Nephron (organoid): ENCODE results near the gene PRKG1.

ENCODE experiments used
- H3K27ac Mint-ChIP-seq, 3 experiments: 2 replicates each; pipeline ENCODE4 v1.8.0; 2020; ENCODE audit warnings: mixed read lengths in 3 of 3, mild to moderate bottlenecking in 2 of 3, moderate library complexity in 1 of 3
- H3K27me3 Mint-ChIP-seq: 2 replicates; pipeline ENCODE4 v1.8.0; 2021; ENCODE audit warnings: low read depth, mild to moderate bottlenecking, moderate library complexity, mixed read lengths
- H3K36me3 Mint-ChIP-seq: 2 replicates; pipeline ENCODE4 v1.8.0; 2020; ENCODE audit warnings: low read depth, mixed read lengths
- H3K4me1 Mint-ChIP-seq: 2 replicates; pipeline ENCODE4 v1.8.0; 2020; ENCODE audit warnings: mixed read lengths
- H3K4me3 Mint-ChIP-seq, 3 experiments: 2 replicates each; pipeline ENCODE4 v1.8.0; 2020; ENCODE audit warnings: mild to moderate bottlenecking in 3 of 3, mixed read lengths in 3 of 3, moderate library complexity in 2 of 3
- H3K9me3 Mint-ChIP-seq: 2 replicates; pipeline ENCODE4 v1.8.0; 2020; ENCODE audit warnings: mixed read lengths
- TF ChIP-seq, protein P1 (sequence below), 3 experiments: fragments of 200-600 bp; sonication (generic); IDR thresholded peaks; one replicate each; pipeline ENCODE4 v1.5.0; 2021; ENCODE audit warnings: antibody characterized with exemption in 3 of 3; ENCODE audit not compliant: unreplicated experiment in 3 of 3

PRKG1 gene

DNA sequence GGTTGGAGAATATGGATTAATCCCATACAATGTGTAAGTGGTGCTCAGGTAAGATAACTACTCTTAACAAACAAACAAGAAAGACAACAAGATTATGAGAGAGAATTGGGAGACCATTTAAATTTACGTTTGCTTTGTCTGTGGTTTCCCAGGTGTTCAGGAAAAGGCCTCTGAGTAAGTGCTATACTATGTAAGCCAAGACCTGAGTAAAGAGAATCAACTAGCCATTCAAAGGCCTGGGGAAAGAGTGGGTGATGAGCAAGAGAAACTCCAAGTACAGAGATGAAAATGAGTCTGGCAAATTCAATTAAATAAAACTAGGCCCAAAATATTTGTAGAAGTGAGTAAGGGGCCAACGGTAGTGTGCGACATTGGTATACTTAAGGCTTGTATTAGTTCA is 615.2 kb downstream of the PRKG1 start:
- Mint-ChIP-seq H3K4me3 (no peak overlapping the region), H3K27me3 (no peaks in the 10 kb centered on the region), H3K4me1 (no peaks in the 10 kb centered on the region), H3K36me3 (no peaks in the 10 kb centered on the region), H3K9me3 (no peaks in the 10 kb centered on the region), H3K27ac (no peak overlapping the region)
- TF ChIP-seq, protein P1, sequence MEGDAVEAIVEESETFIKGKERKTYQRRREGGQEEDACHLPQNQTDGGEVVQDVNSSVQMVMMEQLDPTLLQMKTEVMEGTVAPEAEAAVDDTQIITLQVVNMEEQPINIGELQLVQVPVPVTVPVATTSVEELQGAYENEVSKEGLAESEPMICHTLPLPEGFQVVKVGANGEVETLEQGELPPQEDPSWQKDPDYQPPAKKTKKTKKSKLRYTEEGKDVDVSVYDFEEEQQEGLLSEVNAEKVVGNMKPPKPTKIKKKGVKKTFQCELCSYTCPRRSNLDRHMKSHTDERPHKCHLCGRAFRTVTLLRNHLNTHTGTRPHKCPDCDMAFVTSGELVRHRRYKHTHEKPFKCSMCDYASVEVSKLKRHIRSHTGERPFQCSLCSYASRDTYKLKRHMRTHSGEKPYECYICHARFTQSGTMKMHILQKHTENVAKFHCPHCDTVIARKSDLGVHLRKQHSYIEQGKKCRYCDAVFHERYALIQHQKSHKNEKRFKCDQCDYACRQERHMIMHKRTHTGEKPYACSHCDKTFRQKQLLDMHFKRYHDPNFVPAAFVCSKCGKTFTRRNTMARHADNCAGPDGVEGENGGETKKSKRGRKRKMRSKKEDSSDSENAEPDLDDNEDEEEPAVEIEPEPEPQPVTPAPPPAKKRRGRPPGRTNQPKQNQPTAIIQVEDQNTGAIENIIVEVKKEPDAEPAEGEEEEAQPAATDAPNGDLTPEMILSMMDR (IDR thresholded peaks at IDR 0.05; ENCODE audit: unreplicated experiment in 3 of 3) = no peak

- Mint-ChIP-seq H3K27me3 (no peaks in the 10 kb centered on the region), H3K4me1 (peaks cover 13% of the 10 kb centered on the region), H3K27ac (no peak overlapping the region), H3K9me3 (no peaks in the 10 kb centered on the region), H3K4me3 (no peak overlapping the region), H3K36me3 (peaks cover 4% of the 10 kb centered on the region)
- TF ChIP-seq, protein P1 (IDR thresholded peaks at IDR 0.05; ENCODE audit: unreplicated experiment in 3 of 3) = no peak
Observed at GRCh38 chr10:51691135-51691534, 616.8 kb downstream of the PRKG1 start.

DNA sequence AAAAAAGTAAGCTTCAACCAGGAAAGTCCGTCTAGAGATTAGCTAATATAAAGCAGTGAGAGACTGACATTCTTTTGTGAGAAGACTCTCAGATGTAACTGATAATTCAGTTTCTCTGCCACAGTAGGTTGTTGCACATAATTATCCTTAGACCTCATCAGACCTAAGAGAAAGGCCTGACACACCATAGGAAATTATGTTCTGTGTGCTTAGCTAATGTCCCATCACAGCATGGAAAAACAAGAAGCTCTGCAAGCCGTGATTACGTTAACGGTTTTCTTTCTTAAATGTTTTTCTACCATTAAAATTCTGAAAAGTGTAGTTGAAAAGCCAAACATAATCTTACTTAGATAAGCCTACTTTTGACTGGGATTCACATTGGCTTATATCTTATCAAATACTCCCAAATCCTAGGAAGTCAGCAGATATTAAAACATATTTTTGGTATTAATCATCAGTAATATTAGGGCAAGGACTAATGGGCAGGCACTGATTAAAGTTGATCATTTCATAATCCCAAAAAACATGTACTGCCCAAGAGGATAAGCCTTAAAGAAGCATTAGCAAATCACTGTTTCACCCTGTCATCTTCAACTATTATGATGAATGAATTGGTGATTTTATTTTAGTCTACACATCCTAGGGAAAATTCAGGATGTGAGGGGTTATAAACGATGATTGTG is 619.9 kb downstream of the PRKG1 start:
- peaks cover 39% of the 10 kb centered on the region for H3K4me1 Mint-ChIP-seq
- H3K4me3 Mint-ChIP-seq = peak overlapping the region in 1 of 3 experiments; percentile 32
- H3K27ac Mint-ChIP-seq = no peak overlapping the region
- H3K9me3 Mint-ChIP-seq = no peaks in the 10 kb centered on the region
- TF ChIP-seq, protein P1 (IDR thresholded peaks at IDR 0.05; ENCODE audit: unreplicated experiment in 3 of 3) = no peak
- H3K36me3 Mint-ChIP-seq = peaks cover 25% of the 10 kb centered on the region
- H3K27me3 Mint-ChIP-seq = no peaks in the 10 kb centered on the region

DNA sequence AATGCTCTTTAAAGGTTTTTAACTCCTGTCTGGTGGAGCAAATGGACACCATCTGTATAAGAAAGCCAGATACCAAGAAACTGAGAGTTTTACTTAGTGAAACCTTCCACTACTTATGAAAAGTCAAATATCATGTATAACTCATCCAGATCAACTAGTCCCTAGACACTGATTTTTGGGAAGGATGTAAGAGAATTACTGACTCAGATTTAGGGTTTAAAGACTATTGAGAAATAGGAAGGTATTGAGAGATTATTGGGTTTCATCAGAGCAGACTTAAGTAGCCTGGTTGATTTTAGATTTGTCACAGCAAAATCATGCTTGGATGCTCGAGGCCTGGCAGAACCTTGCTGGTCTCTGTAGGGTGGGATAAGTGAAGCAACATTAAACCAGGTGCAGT is 622.0 kb downstream of the PRKG1 start:
- H3K27me3 Mint-ChIP-seq = no peaks in the 10 kb centered on the region
- TF ChIP-seq, protein P1 (IDR thresholded peaks at IDR 0.05; ENCODE audit: unreplicated experiment in 3 of 3) = no peak
- peak overlapping the region; percentile 51 to 81 (median 57) for H3K4me3 Mint-ChIP-seq
- peaks cover 47% of the 10 kb centered on the region for H3K4me1 Mint-ChIP-seq
- peaks cover 27% of the 10 kb centered on the region for H3K36me3 Mint-ChIP-seq
- no peaks in the 10 kb centered on the region for H3K9me3 Mint-ChIP-seq
- H3K27ac Mint-ChIP-seq = peak overlapping the region in 2 of 3 experiments; percentile 46 to 66

GRCh38 chr10:51698473-51699063 is 624.3 kb downstream of the PRKG1 start:
- TF ChIP-seq, protein P1 (IDR thresholded peaks at IDR 0.05; ENCODE audit: unreplicated experiment in 3 of 3) = no peak
- Mint-ChIP-seq H3K27ac (peak overlapping the region; percentile 100), H3K4me3 (peak overlapping the region; percentile 95 to 100 (median 99)), H3K36me3 (peaks cover 27% of the 10 kb centered on the region), H3K4me1 (peaks cover 47% of the 10 kb centered on the region), H3K27me3 (no peaks in the 10 kb centered on the region), H3K9me3 (no peaks in the 10 kb centered on the region)

DNA sequence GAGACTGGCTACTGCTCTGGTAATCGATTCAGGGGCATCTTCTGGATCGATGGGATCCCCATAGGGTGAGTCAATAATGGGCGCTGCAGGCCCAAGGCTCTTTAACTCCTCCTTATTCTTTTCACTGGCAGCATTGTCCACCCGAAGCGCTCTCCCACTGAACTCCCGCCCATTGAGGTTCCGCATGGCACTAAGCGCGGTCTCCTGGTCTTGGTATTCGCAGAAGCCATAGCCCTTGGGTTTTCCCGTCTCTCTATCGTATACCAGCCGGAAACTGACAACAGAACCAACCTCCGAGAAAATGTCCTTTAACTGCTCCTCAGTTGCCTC is 624.8 kb downstream of the PRKG1 start:
- H3K36me3 Mint-ChIP-seq = peaks cover 27% of the 10 kb centered on the region
- TF ChIP-seq, protein P1 (IDR thresholded peaks at IDR 0.05; ENCODE audit: unreplicated experiment in 3 of 3) = no peak
- peak overlapping the region; percentile 95 to 100 (median 99) for H3K4me3 Mint-ChIP-seq
- no peaks in the 10 kb centered on the region for H3K9me3 Mint-ChIP-seq
- H3K27ac Mint-ChIP-seq = peak overlapping the region; percentile 100
- H3K4me1 Mint-ChIP-seq = peaks cover 47% of the 10 kb centered on the region
- H3K27me3 Mint-ChIP-seq = no peaks in the 10 kb centered on the region
